ENCODE data around the gene MYG1.
A peak's percentile ranks its signal among the peaks of the same experiment; 100 is the strongest.
"Not testable (repeated sequence)": the region's sequence is repeated elsewhere in the genome, so short reads cannot be mapped to it uniquely, and the experiment has no call there.

MYG1 gene

GRCh38 chr12:53287741-53288216 lies 11.7 kb upstream of the MYG1 start:
- no peak for DNase-seq

GRCh38 chr12:53288322-53288721 lies 11.2 kb upstream of the MYG1 start:
- no peak for DNase-seq

- DNase-seq, result no peak
These were observed 9.6 kb upstream of the MYG1 start for GRCh38 chr12:53289891-53290290.

GRCh38 chr12:53290661-53291060 lies 8.8 kb upstream of the MYG1 start:
- DNase-seq, result no peak

- DNase-seq, result peak; percentile 75 to 81
These were observed 7.1 kb upstream of the MYG1 start for GRCh38 chr12:53292426-53292825.

GRCh38 chr12:53295070-53295890 lies 4.2 kb upstream of the MYG1 start, which contains the start of gene PFDN5:
PFDN5 (plus strand) TSS chr12:53295542; CDS start chr12:53295568, 26 bp downstream.
- peak; percentile 66 to 77 for DNase-seq

- no peak for DNase-seq
These were observed 3.6 kb upstream of the MYG1 start for GRCh38 chr12:53295891-53296219.

- DNase-seq, result not testable (repeated sequence)
These were observed 2.4 kb upstream of the MYG1 start for GRCh38 chr12:53297106-53297505.

GRCh38 chr12:53298164-53298563 lies 1.3 kb upstream of the MYG1 start:
- DNase-seq, result no peak

GRCh38 chr12:53299101-53299453 lies 418 bp upstream of the MYG1 start:
- DNase-seq, result no peak

- no peak for DNase-seq
These were observed 692 bp downstream of the MYG1 start for GRCh38 chr12:53300187-53300586.

GRCh38 chr12:53302903-53303302 lies 3.4 kb downstream of the MYG1 start:
- DNase-seq, result no peak

GRCh38 chr12:53306826-53307225 lies 7.3 kb downstream of the MYG1 start:
- DNase-seq, result no peak

- no peak for DNase-seq
These were observed 8.8 kb downstream of the MYG1 start for GRCh38 chr12:53308276-53308675.

- DNase-seq, result no peak
These were observed 14.5 kb downstream of the MYG1 start for GRCh38 chr12:53313996-53314395.

- DNase-seq, result no peak
These were observed 21.1 kb downstream of the MYG1 start for GRCh38 chr12:53320352-53321195.

GRCh38 chr12:53324113-53324778 lies 24.8 kb downstream of the MYG1 start:
- DNase-seq, result no peak

- peak; percentile 62 to 87 for DNase-seq
These were observed 25.4 kb downstream of the MYG1 start for GRCh38 chr12:53324779-53325510.

GRCh38 chr12:53325511-53326061 lies 26.1 kb downstream of the MYG1 start:
- DNase-seq, result no peak

- DNase-seq, result no peak
These were observed 27.1 kb downstream of the MYG1 start for GRCh38 chr12:53326460-53327185.

- no peak for DNase-seq
These were observed 28.0 kb downstream of the MYG1 start for GRCh38 chr12:53327435-53328042.
